Subcutaneous adipose tissue (tissue), 4 donors: ENCODE results near the gene SPRR2A. TPM values are rescaled to one million over a fixed set of nuclear protein-coding genes. Genes with fewer than 3 reads are reported as not detected.

ENCODE experiments used
- CTCF ChIP-seq: fragments of 450-650 bp; IDR thresholded peaks from one replicate; pipeline ENCODE4 v1.5.1; 2016; ENCODE audit warnings: low read depth, mild to moderate bottlenecking, control low read depth, antibody characterized with exemption, moderate library complexity
- total RNA-seq, 4 donors: library from RNA; depleted of rRNA; stranded (reverse); fragments of >200 nt; gene quantifications; one replicate each; pipeline ENCODE4 v1.1.0, GENCODE V29; 2016

SPRR2A gene
- total RNA-seq, 4 donors from 2014 or later, result not detected

- no peak for TF ChIP-seq CTCF
Observed at GRCh38 chr1:153072806-153073726, 15.8 kb upstream of the SPRR2A start.

- no peak for TF ChIP-seq CTCF
Observed at GRCh38 chr1:153071511-153071910, 14.2 kb upstream of the SPRR2A start, which contains the start of gene SPRR2B. Gene SPRR2B, minus strand, starts transcription at chr1:153071611. Its CDS starts 772 bp downstream, at chr1:153070839.

GRCh38 chr1:153070243-153070642, 12.9 kb upstream of the SPRR2A start:
- no peak for TF ChIP-seq CTCF

GRCh38 chr1:153058826-153059784, 1.8 kb upstream of the SPRR2A start:
- TF ChIP-seq CTCF, result no peak

GRCh38 chr1:153058154-153058553, 842 bp upstream of the SPRR2A start:
- TF ChIP-seq CTCF, result no peak

- TF ChIP-seq CTCF, result no peak
Observed at GRCh38 chr1:153049211-153049610, 8.1 kb downstream of the SPRR2A start.
